Caco-2 (cell line): ENCODE data around the gene MYO15A. TPM values are rescaled to one million over a fixed set of nuclear protein-coding genes. Genes with fewer than 3 reads are reported as not detected.

Source experiments
- BruUV-seq: library from RNA; stranded (reverse); fragments of 400-500 nt; replicated peaks from 2 replicates; lab custom pipeline; 2021; lab: Mats Ljungman, UMichigan
- CTCF ChIA-PET: fragments of 300-600 bp; sonication (Branson Sonifier 250); formaldehyde crosslinking; loops from one replicate; lab custom pipeline; 2022; ENCODE audit warnings: antibody characterized with exemption; lab: Charles Lee
- POLR2A ChIA-PET: fragments of 300-600 bp; sonication (Branson Sonifier 250); formaldehyde crosslinking; loops from one replicate; lab custom pipeline; 2022; ENCODE audit warnings: antibody characterized with exemption; lab: Charles Lee
- DNase-seq, 2 experiments: peaks; one replicate each; pipeline versions ENCODE4 v3.0.0 to v3.0.0-alpha.2; 2020 to 2022
- H3K27me3 ChIP-seq: replicated peaks from 2 replicates; pipeline ENCODE4 v1.6.0; 2011; ENCODE audit warnings: low read length; ENCODE audit not compliant: control insufficient read depth, insufficient read depth
- H3K36me3 ChIP-seq: 2 replicates; pipeline ENCODE4 v1.5.1; 2011; ENCODE audit warnings: low read length; ENCODE audit not compliant: control insufficient read depth, insufficient read depth
- H3K4me1 ChIP-seq: fragments of 250-450 bp; sonication (Bioruptor Pico); 2 replicates; pipeline ENCODE4 v1.5.1; 2020; ENCODE audit warnings: mild to moderate bottlenecking
- H3K4me3 ChIP-seq: 2 replicates; pipeline ENCODE4 v1.5.1; 2011; ENCODE audit warnings: low read depth, mild to moderate bottlenecking, control low read depth, low read length
- H3K9me3 ChIP-seq: fragments of 250-450 bp; sonication (Bioruptor Pico); 2 replicates; pipeline ENCODE4 v1.5.1; 2020; ENCODE audit warnings: mild to moderate bottlenecking, moderate library complexity
- H3K27ac Mint-ChIP-seq: one replicate; pipeline ENCODE4 v1.8.0; 2022; ENCODE audit warnings: mixed read lengths; ENCODE audit not compliant: unreplicated experiment
- H3K27me3 Mint-ChIP-seq: one replicate; pipeline ENCODE4 v1.8.0; 2022; ENCODE audit warnings: mixed read lengths; ENCODE audit not compliant: insufficient read depth, unreplicated experiment
- H3K36me3 Mint-ChIP-seq: one replicate; pipeline ENCODE4 v1.8.0; 2022; ENCODE audit warnings: mild to moderate bottlenecking, mixed read lengths; ENCODE audit not compliant: insufficient read depth, unreplicated experiment
- H3K4me1 Mint-ChIP-seq: one replicate; pipeline ENCODE4 v1.8.0; 2022; ENCODE audit warnings: low read depth, mixed read lengths; ENCODE audit not compliant: unreplicated experiment
- H3K4me3 Mint-ChIP-seq: one replicate; pipeline ENCODE4 v1.8.0; 2022; ENCODE audit warnings: mild to moderate bottlenecking, moderate library complexity, mixed read lengths; ENCODE audit not compliant: unreplicated experiment
- H3K9me3 Mint-ChIP-seq: one replicate; pipeline ENCODE4 v1.8.0; 2022; ENCODE audit warnings: mixed read lengths; ENCODE audit not compliant: unreplicated experiment
- intact Hi-C: fragments of 100-400 bp; cut with micrococcal nuclease; formaldehyde crosslinking; loops from one replicate; pipeline ENCODE4 v1.10.0; 2022; ENCODE audit not compliant: unreplicated experiment
- total RNA-seq: library from RNA; stranded (reverse); gene quantifications from 2 replicates; pipeline ENCODE4 v1.2.3, GENCODE V29; 2022
- TF ChIP-seq, protein P1 (sequence below), 2 experiments: fragments of 200-600 bp in 1 of 2; IDR thresholded peaks; 1 replicate in 1 of 2; 2 replicates in 1 of 2; pipeline versions ENCODE4 v1.5.1 to v1.8.0; 2011 to 2022; ENCODE audit warnings: antibody characterized with exemption in 1 of 2, control low read depth in 1 of 2, inconsistent platforms in 1 of 2, low read depth in 1 of 2, low read length in 1 of 2, mild to moderate bottlenecking in 1 of 2, moderate library complexity in 1 of 2; ENCODE audit not compliant: insufficient read depth in 1 of 2, severe bottlenecking in 1 of 2, unreplicated experiment in 1 of 2

Gene MYO15A
- total RNA-seq, 1 experiment from 2014 or later = not detected

DNA sequence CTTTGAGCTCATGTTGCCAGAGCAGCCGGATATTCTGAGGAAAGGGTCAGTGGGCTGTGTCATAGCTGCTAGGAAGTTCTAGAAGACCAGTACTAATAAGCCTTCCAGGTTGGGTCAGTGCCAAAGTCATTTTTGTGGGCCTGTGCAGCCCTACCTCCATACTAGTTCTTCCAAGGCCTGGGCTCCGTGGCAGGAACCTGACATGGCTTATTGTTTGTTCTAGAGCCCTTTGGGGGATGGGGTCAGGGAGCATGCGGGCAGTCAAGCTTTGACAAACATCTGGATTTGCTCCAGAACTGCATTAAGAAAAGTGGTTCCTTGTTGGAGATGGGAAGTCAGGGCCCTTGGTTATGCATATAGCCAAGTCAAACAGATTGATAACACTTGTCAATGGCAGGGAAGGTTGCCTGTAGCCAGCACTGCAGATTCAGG lies 82.7 kb downstream of the MYO15A start:
- H3K9me3 Mint-ChIP-seq = no peaks in the 10 kb centered on the region
- no peaks in the 10 kb centered on the region for H3K27me3 Mint-ChIP-seq
- peaks cover 16% of the 10 kb centered on the region for H3K36me3 ChIP-seq
- peaks cover 70% of the 10 kb centered on the region for H3K36me3 Mint-ChIP-seq
- H3K27ac Mint-ChIP-seq = no peak overlapping the region
- no peaks in the 10 kb centered on the region for H3K27me3 ChIP-seq
- no peak overlapping the region for H3K4me3 ChIP-seq
- no peak for DNase-seq
- no TSS peak for BruUV-seq
- intact Hi-C loops = no loop called here
- H3K9me3 ChIP-seq = no peaks in the 10 kb centered on the region
- H3K4me3 Mint-ChIP-seq = no peak overlapping the region
- H3K4me1 ChIP-seq = peaks cover 22% of the 10 kb centered on the region
- TF ChIP-seq, protein P1, sequence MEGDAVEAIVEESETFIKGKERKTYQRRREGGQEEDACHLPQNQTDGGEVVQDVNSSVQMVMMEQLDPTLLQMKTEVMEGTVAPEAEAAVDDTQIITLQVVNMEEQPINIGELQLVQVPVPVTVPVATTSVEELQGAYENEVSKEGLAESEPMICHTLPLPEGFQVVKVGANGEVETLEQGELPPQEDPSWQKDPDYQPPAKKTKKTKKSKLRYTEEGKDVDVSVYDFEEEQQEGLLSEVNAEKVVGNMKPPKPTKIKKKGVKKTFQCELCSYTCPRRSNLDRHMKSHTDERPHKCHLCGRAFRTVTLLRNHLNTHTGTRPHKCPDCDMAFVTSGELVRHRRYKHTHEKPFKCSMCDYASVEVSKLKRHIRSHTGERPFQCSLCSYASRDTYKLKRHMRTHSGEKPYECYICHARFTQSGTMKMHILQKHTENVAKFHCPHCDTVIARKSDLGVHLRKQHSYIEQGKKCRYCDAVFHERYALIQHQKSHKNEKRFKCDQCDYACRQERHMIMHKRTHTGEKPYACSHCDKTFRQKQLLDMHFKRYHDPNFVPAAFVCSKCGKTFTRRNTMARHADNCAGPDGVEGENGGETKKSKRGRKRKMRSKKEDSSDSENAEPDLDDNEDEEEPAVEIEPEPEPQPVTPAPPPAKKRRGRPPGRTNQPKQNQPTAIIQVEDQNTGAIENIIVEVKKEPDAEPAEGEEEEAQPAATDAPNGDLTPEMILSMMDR (IDR thresholded peaks at IDR 0.05; ENCODE audit: insufficient read depth in 1 of 2, low read depth in 1 of 2, low read length in 1 of 2, severe bottlenecking in 1 of 2, unreplicated experiment in 1 of 2) = no peak
- ChIA-PET POLR2A (no interaction called here), CTCF (interaction anchor here (0.6 kb wide), 1 partner anchor 8 kb away, joined by 4 read pairs; the partner anchor contains the start of gene ALKBH5)
- peaks cover 14% of the 10 kb centered on the region for H3K4me1 Mint-ChIP-seq

DNA sequence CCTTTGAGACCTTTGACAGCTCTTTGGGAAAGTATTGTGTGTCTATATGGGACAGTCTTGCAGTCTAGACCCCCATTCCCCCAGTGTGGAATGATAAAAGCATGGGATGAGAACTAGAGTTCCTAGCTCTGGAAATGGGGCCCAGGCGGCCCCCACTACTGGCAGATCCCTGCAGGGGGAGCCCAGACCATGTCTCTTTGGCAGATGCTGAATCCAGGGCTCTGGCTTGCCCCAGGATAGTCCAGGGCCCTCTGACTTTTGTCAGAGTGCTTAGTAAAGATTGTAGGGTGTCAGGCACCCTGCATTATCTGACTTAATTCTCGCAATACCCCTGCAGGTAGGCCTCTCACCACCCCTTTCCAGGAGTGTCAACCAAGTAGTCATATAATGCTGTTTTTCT lies 83.4 kb downstream of the MYO15A start:
- CTCF ChIA-PET = interaction anchor here (0.6 kb wide), 1 partner anchor 8 kb away, joined by 4 read pairs; the partner anchor contains the start of gene ALKBH5
- intact Hi-C loops = no loop called here
- DNase-seq = peak in 1 of 2 experiments; percentile 39
- H3K27me3 Mint-ChIP-seq = no peaks in the 10 kb centered on the region
- H3K27ac Mint-ChIP-seq = no peak overlapping the region
- no peak overlapping the region for H3K4me3 Mint-ChIP-seq
- TF ChIP-seq, protein P1 (IDR thresholded peaks at IDR 0.05; ENCODE audit: insufficient read depth in 1 of 2, low read depth in 1 of 2, low read length in 1 of 2, severe bottlenecking in 1 of 2, unreplicated experiment in 1 of 2) = peak; percentile 33 to 63
- Histone ChIP-seq H3K36me3 (peaks cover 13% of the 10 kb centered on the region), H3K27me3 (no peaks in the 10 kb centered on the region), H3K4me3 (no peak overlapping the region), H3K9me3 (no peaks in the 10 kb centered on the region), H3K4me1 (peaks cover 15% of the 10 kb centered on the region)
- H3K4me1 Mint-ChIP-seq = peaks cover 9% of the 10 kb centered on the region
- H3K36me3 Mint-ChIP-seq = peaks cover 77% of the 10 kb centered on the region
- H3K9me3 Mint-ChIP-seq = no peaks in the 10 kb centered on the region
- no TSS peak for BruUV-seq
- POLR2A ChIA-PET = no interaction called here

DNA sequence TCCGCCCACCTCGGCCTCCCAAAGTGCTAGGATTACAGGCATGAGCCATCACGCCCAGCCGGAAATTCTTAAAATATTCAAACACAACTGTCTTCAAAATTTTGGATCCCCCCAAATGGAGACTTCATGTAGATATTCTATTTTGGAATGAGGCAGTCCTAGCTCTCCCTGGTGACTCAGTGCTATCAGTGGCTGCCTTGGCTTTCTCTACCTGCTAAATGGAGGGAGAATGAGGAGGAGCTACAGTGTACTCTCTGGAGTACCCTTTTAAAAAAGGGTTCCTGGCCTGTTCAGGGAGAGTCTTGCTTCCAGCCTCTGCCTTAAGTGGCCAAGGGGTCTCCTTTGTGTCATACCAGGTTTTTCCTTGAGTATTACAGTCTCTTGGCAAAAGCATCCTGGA lies 85.8 kb downstream of the MYO15A start:
- intact Hi-C loops = no loop called here
- H3K9me3 ChIP-seq = no peaks in the 10 kb centered on the region
- Mint-ChIP-seq H3K27me3 (no peaks in the 10 kb centered on the region), H3K9me3 (no peaks in the 10 kb centered on the region), H3K27ac (no peak overlapping the region), H3K36me3 (peaks cover 80% of the 10 kb centered on the region), H3K4me3 (no peak overlapping the region), H3K4me1 (no peaks in the 10 kb centered on the region)
- CTCF ChIA-PET = no interaction called here
- POLR2A ChIA-PET = no interaction called here
- DNase-seq = no peak
- TF ChIP-seq, protein P1 (IDR thresholded peaks at IDR 0.05; ENCODE audit: insufficient read depth in 1 of 2, low read depth in 1 of 2, low read length in 1 of 2, severe bottlenecking in 1 of 2, unreplicated experiment in 1 of 2) = no peak
- H3K27me3 ChIP-seq = no peaks in the 10 kb centered on the region
- H3K4me1 ChIP-seq = peaks cover 6% of the 10 kb centered on the region
- peaks cover 12% of the 10 kb centered on the region for H3K36me3 ChIP-seq
- no TSS peak for BruUV-seq
- H3K4me3 ChIP-seq = no peak overlapping the region
